DMS153 treated with DMSO at 0.1 percent for 48 hours (cell line): ENCODE results near the gene BYSL.
A peak's percentile ranks its signal among the peaks of the same experiment; 100 is the strongest.

ENCODE experiments used
- DNase-seq: peaks from one replicate; lab custom pipeline; 2025; ENCODE audit not compliant: unreplicated experiment; lab: John Stamatoyannopoulos, UW

BYSL gene

GRCh38 chr6:41920921-41921711, at the start of gene BYSL, which contains the start of gene MED20:
Gene BYSL, plus strand, starts transcription at chr6:41921499. Its CDS starts 64 bp downstream, at chr6:41921563.
Gene MED20, minus strand, starts transcription at chr6:41921139. Its CDS starts 121 bp downstream, at chr6:41921018.
- peak; percentile 94 for DNase-seq

- no peak for DNase-seq
These were observed 49.6 kb upstream of the BYSL start for GRCh38 chr6:41871691-41872090.

GRCh38 chr6:41872147-41872546, 49.2 kb upstream of the BYSL start:
- no peak for DNase-seq

GRCh38 chr6:41874741-41875140, 46.6 kb upstream of the BYSL start:
- no peak for DNase-seq

- no peak for DNase-seq
These were observed 44.1 kb upstream of the BYSL start for GRCh38 chr6:41877051-41877680.

- no peak for DNase-seq
These were observed 43.1 kb upstream of the BYSL start for GRCh38 chr6:41878246-41878645.

GRCh38 chr6:41878961-41879405, 42.3 kb upstream of the BYSL start:
- DNase-seq: no peak

GRCh38 chr6:41881506-41881905, 39.8 kb upstream of the BYSL start:
- no peak for DNase-seq

GRCh38 chr6:41884957-41885356, 36.3 kb upstream of the BYSL start:
- DNase-seq: no peak

GRCh38 chr6:41885930-41886329, 35.4 kb upstream of the BYSL start:
- no peak for DNase-seq

- DNase-seq: no peak
These were observed 34.0 kb upstream of the BYSL start for GRCh38 chr6:41887331-41887751.

GRCh38 chr6:41892921-41893564, 28.3 kb upstream of the BYSL start:
- no peak for DNase-seq

GRCh38 chr6:41894366-41895299, 26.7 kb upstream of the BYSL start:
- DNase-seq: no peak

- DNase-seq: peak; percentile 89
These were observed 25.7 kb upstream of the BYSL start, which contains the start of gene USP49 for GRCh38 chr6:41895300-41896233. Gene USP49, minus strand, starts transcription at chr6:41895375. Its CDS starts 88,392 bp downstream, at chr6:41806983.

GRCh38 chr6:41896281-41896680, 25.0 kb upstream of the BYSL start:
- no peak for DNase-seq

GRCh38 chr6:41900861-41901260, 20.4 kb upstream of the BYSL start:
- no peak for DNase-seq

GRCh38 chr6:41901882-41902519, 19.3 kb upstream of the BYSL start:
- DNase-seq: no peak

- DNase-seq: no peak
These were observed 11.6 kb upstream of the BYSL start for GRCh38 chr6:41909727-41910126.

GRCh38 chr6:41914343-41914742, 7.0 kb upstream of the BYSL start:
- no peak for DNase-seq
